NCI-H2227 (cell line): Measurements from ENCODE around the gene CDC42.

Experiments used
- DNase-seq: peaks from one replicate; lab custom pipeline; 2025; ENCODE audit not compliant: unreplicated experiment; lab: John Stamatoyannopoulos, UW

Gene CDC42

GRCh38 chr1:22127731-22128130 lies 75.2 kb downstream of the CDC42 start:
- DNase-seq = no peak

- no peak for DNase-seq
Observed at GRCh38 chr1:22128392-22128791, 75.9 kb downstream of the CDC42 start.

- DNase-seq = no peak
Observed at GRCh38 chr1:22129501-22130117, 77.1 kb downstream of the CDC42 start.

- DNase-seq = no peak
Observed at GRCh38 chr1:22131062-22131461, 78.6 kb downstream of the CDC42 start.

GRCh38 chr1:22131875-22132486 lies 79.5 kb downstream of the CDC42 start:
- peak; percentile 76 for DNase-seq

- DNase-seq = no peak
Observed at GRCh38 chr1:22132517-22133235, 80.2 kb downstream of the CDC42 start.

GRCh38 chr1:22133247-22133930 lies 80.9 kb downstream of the CDC42 start:
- peak; percentile 48 for DNase-seq

- DNase-seq = peak; percentile 48
Observed at GRCh38 chr1:22133931-22134324, 81.4 kb downstream of the CDC42 start.

GRCh38 chr1:22137004-22137720 lies 84.7 kb downstream of the CDC42 start:
- DNase-seq = no peak

GRCh38 chr1:22139066-22139594 lies 86.6 kb downstream of the CDC42 start:
- no peak for DNase-seq

GRCh38 chr1:22139817-22140216 lies 87.3 kb downstream of the CDC42 start:
- no peak for DNase-seq
